Measurements from ENCODE around the gene DLEC1.

Gene DLEC1

DNA sequence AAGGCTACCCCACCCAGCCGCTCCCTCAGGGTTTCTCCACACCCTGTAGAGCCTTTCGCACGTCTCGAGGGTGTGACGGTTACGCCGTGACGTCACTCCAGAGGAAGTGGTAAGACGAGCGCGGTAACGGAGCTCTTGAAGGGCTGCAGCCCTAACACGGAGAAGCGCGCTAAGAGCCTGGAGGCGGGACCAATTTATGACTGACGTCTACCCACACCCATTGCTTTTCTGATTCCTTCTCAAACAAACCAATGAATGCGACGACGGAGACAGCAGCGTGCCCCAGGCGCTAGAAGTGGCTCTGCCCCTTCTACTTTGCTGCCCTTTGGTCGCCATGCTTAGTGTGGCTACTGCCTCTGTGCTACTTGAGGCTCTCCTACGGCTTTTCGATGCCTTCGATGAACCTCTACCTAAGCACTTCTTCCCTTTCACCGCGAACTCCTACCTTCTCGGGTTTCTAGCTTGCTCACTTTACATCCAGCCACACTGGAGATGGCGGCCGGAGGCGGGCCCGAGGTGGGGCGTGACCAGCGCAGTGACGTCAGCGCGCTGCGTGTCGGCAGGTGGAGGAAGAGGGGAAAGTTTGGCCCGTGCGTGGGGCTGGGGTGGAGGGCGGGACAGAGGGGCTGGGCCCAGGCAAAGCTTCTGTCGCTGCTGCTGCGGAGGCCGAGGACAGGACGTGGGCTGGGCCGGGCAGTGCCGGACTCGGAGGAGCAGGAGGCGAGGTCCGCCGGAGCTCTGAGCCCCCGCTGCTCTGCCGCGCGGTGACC, 126.1 kb downstream of the DLEC1 start, which contains the start of gene OXSR1:
TSS of gene OXSR1 (plus strand) at position 586 of the 770 bp plus-strand sequence. CDS start 340 bp downstream, outside the sequence.
- Histone ChIP-seq H3K4me1 (no peaks in the 10 kb centered on the region), H3K9me3 (no peaks in the 10 kb centered on the region), H3K36me3 (no peaks in the 10 kb centered on the region), H3K27me3 (no peaks in the 10 kb centered on the region), H3K4me3 (ENCODE audit: low read depth, low read length) (peak within 1 kb of the TSS; percentile 69)
- peak; percentile 89 for DNase-seq
- TF ChIP-seq, protein P1, sequence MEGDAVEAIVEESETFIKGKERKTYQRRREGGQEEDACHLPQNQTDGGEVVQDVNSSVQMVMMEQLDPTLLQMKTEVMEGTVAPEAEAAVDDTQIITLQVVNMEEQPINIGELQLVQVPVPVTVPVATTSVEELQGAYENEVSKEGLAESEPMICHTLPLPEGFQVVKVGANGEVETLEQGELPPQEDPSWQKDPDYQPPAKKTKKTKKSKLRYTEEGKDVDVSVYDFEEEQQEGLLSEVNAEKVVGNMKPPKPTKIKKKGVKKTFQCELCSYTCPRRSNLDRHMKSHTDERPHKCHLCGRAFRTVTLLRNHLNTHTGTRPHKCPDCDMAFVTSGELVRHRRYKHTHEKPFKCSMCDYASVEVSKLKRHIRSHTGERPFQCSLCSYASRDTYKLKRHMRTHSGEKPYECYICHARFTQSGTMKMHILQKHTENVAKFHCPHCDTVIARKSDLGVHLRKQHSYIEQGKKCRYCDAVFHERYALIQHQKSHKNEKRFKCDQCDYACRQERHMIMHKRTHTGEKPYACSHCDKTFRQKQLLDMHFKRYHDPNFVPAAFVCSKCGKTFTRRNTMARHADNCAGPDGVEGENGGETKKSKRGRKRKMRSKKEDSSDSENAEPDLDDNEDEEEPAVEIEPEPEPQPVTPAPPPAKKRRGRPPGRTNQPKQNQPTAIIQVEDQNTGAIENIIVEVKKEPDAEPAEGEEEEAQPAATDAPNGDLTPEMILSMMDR (IDR thresholded peaks at IDR 0.05; ENCODE audit: low read depth, low read length): no peak

DNA sequence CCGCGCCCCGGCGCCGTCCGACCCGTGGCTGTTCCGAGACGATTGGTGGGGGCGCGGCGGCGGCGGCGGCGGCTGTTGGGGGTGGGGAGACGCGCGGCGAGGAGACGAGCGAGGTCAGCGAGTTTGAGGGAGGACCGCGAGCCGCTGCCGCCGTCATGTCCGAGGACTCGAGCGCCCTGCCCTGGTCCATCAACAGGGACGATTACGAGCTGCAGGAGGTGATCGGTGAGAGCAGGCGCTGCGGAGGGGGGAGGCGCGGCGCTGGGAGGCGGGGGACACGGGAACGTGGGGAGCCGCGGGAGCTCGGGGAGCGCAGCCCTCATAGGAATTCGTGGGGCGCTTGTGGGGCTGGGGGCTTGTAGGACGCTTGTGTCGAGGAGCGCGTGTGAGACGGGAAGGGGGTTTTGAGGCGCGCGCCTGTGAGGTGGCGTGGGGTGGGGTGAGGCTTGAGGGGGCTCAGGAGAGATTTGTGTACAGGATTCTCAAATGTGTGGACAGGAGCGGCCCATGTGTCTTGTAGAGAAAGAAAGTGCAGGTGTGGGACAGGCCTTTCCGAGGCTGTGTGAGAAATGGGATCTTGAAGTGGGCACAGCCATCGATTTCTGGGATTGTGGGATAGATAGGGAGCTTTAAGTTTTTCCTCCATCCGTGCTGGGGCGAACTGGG, 126.8 kb downstream of the DLEC1 start:
- no peaks in the 10 kb centered on the region for H3K27me3 ChIP-seq
- no peak for DNase-seq

DNA sequence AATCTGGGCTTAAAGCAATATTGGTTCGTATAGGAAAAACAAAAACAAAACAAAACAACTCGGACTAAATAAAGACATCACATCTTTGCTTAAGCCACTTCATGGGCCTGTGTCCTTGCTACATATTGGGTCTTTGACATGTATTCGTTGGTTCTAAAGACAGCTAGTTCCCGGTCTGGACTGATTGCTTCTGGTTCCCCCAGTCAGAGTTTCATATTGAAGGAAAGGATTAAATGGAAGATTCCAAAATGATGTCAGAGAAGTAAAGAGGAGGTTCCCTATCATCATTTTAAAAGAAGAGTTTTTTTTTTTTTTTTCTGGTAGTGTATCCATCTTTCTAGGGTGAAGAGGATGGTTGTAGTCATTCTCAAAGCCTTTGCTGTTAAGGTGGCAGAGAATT, 128.6 kb downstream of the DLEC1 start:
- H3K36me3 ChIP-seq: no peaks in the 10 kb centered on the region
- no peaks in the 10 kb centered on the region for H3K9me3 ChIP-seq
- no peaks in the 10 kb centered on the region for H3K27me3 ChIP-seq
- DNase-seq: no peak
- H3K4me3 ChIP-seq (ENCODE audit: low read depth, low read length): no peak overlapping the region
- TF ChIP-seq, protein P1 (IDR thresholded peaks at IDR 0.05; ENCODE audit: low read depth, low read length): no peak
- no peaks in the 10 kb centered on the region for H3K4me1 ChIP-seq

More for the DNA sequence above, 126.8 kb downstream of the DLEC1 start:
- Histone ChIP-seq H3K4me3 (ENCODE audit: low read depth, low read length) (peak overlapping the region; percentile 69), H3K36me3 (no peaks in the 10 kb centered on the region), H3K4me1 (no peaks in the 10 kb centered on the region), H3K9me3 (no peaks in the 10 kb centered on the region)
- TF ChIP-seq, protein P1 (IDR thresholded peaks at IDR 0.05; ENCODE audit: low read depth, low read length): no peak

DNA sequence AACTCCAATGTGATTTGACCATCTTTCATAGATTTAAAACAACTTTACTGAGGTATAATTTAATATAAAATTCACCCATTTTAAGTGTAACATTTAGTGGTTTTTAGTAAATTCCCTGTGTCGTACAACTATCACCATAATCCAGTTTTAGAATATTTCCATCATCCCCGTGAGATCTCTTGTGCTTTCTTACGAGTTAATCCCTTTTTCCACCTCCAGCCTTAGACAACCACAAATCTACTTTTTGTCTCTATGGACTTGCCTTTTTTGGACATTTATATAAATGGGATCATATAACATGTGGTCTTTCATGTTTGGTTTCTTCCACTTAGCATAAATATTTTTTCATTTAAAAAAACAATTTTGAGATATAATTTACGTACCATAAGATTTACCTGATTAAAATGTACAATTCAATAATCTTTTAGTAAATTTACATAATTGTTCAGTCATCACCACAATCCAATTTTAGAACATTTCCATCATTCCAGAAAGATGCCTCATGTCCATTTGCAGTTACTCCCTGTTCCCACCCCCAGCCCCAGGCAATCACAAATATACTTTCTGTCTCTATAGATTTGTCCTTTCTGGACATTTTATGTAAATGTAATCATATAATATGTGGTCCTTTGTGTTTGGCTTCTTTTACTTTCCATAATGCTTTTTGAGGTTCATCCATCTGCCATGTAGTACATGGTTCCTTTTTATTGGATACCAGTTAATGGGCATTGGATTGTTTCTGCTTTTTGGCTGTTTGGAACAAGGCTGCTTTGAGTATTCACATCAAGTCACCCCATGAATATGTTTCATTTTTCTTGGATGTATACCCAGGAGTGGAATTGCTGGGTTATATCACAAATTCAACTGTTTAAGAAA, 129.4 kb downstream of the DLEC1 start:
- Histone ChIP-seq H3K27me3 (no peaks in the 10 kb centered on the region), H3K4me3 (ENCODE audit: low read depth, low read length) (no peak overlapping the region), H3K9me3 (no peaks in the 10 kb centered on the region), H3K36me3 (no peaks in the 10 kb centered on the region), H3K4me1 (no peaks in the 10 kb centered on the region)
- no peak for DNase-seq
- TF ChIP-seq, protein P1 (IDR thresholded peaks at IDR 0.05; ENCODE audit: low read depth, low read length): no peak

DNA sequence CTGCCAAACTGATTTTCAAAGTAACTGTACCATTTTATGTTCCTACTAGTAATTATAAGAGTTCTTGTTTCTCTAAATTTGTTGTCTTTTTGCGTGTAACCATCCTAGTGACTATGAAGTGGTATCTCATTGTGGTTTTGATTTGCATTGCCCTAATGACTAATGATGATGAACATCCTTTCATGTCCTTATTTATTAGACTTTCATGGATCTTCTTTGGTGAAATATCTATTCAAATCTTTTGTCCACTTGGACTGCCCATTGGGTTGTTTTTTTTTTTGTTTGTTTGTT, 130.0 kb downstream of the DLEC1 start:
- Histone ChIP-seq H3K9me3 (no peaks in the 10 kb centered on the region), H3K4me1 (no peaks in the 10 kb centered on the region), H3K27me3 (no peaks in the 10 kb centered on the region), H3K36me3 (no peaks in the 10 kb centered on the region), H3K4me3 (ENCODE audit: low read depth, low read length) (no peak overlapping the region)
- no peak for DNase-seq
- TF ChIP-seq, protein P1 (IDR thresholded peaks at IDR 0.05; ENCODE audit: low read depth, low read length): no peak
